ENCODE results near the gene CCNY. TPM values are rescaled to one million over a fixed set of nuclear protein-coding genes. Genes with fewer than 3 reads are reported as not detected.
"Not testable (repeated sequence)": the region's sequence is repeated elsewhere in the genome, so short reads cannot be mapped to it uniquely, and the experiment has no call there.

Gene CCNY
- total RNA-seq, 1 donor: 35.0 TPM

- no peak overlapping the region for H3K4me3 ChIP-seq (ENCODE audit: low read depth, low read length)
- no peak for TF ChIP-seq CTCF (IDR thresholded peaks at IDR 0.05; ENCODE audit: insufficient read depth, low read depth, low read length)
- DNase-seq (ENCODE audit: low read depth): no peak
These were observed 17.1 kb downstream of the CCNY start for GRCh38 chr10:35353395-35353794.

GRCh38 chr10:35353805-35354204, 17.5 kb downstream of the CCNY start:
- DNase-seq (ENCODE audit: low read depth): no peak
- TF ChIP-seq CTCF (IDR thresholded peaks at IDR 0.05; ENCODE audit: insufficient read depth, low read depth, low read length): no peak
- no peak overlapping the region for H3K4me3 ChIP-seq (ENCODE audit: low read depth, low read length)

- not testable (repeated sequence) for DNase-seq (ENCODE audit: low read depth); H3K4me3 ChIP-seq (ENCODE audit: low read depth, low read length)
These were observed 17.9 kb downstream of the CCNY start for GRCh38 chr10:35354257-35354656.

GRCh38 chr10:35355971-35356724, 19.8 kb downstream of the CCNY start:
- H3K4me3 ChIP-seq (ENCODE audit: low read depth, low read length): no peak overlapping the region
- TF ChIP-seq CTCF (IDR thresholded peaks at IDR 0.05; ENCODE audit: insufficient read depth, low read depth, low read length): no peak
- DNase-seq (ENCODE audit: low read depth): peak; percentile 62

- no peak overlapping the region for H3K4me3 ChIP-seq (ENCODE audit: low read depth, low read length)
- no peak for DNase-seq (ENCODE audit: low read depth)
- no peak for TF ChIP-seq CTCF (IDR thresholded peaks at IDR 0.05; ENCODE audit: insufficient read depth, low read depth, low read length)
These were observed 20.4 kb downstream of the CCNY start for GRCh38 chr10:35356725-35357092.

- H3K4me3 ChIP-seq (ENCODE audit: low read depth, low read length): no peak overlapping the region
- no peak for TF ChIP-seq CTCF (IDR thresholded peaks at IDR 0.05; ENCODE audit: insufficient read depth, low read depth, low read length)
- peak; percentile 67 for DNase-seq (ENCODE audit: low read depth)
These were observed 22.7 kb downstream of the CCNY start for GRCh38 chr10:35359056-35359455.

GRCh38 chr10:35359873-35360272, 23.6 kb downstream of the CCNY start:
- TF ChIP-seq CTCF (IDR thresholded peaks at IDR 0.05; ENCODE audit: insufficient read depth, low read depth, low read length): no peak
- DNase-seq (ENCODE audit: low read depth): no peak
- H3K4me3 ChIP-seq (ENCODE audit: low read depth, low read length): no peak overlapping the region

Measured in fibroblast of villous mesenchyme (primary cell).